Ovary (tissue), 3 donors: ENCODE measurements around the gene GABBR1.

Experiments
- EP300 ChIP-seq: sonication (generic); formaldehyde crosslinking; IDR thresholded peaks from one replicate; pipeline ENCODE4 v1.6.1; 2017; ENCODE audit warnings: antibody characterized with exemption
- POLR2A ChIP-seq: fragments of 450-650 bp; IDR thresholded peaks from one replicate; pipeline ENCODE4 v1.6.1; 2017; ENCODE audit warnings: antibody characterized with exemption, mild to moderate bottlenecking, moderate library complexity
- TF ChIP-seq, protein P1 (sequence below), 3 donors: fragments of 450-650 bp in 2 of 3; fragments of 200-600 bp in 1 of 3; IDR thresholded peaks; one replicate each; pipeline versions ENCODE4 v1.5.1 to v1.8.0; 2016 to 2022; ENCODE audit warnings: antibody characterized with exemption in 3 of 3, mild to moderate bottlenecking in 1 of 3
- donor health status: DM: no; HTN: no; CAD: no.

DNA sequence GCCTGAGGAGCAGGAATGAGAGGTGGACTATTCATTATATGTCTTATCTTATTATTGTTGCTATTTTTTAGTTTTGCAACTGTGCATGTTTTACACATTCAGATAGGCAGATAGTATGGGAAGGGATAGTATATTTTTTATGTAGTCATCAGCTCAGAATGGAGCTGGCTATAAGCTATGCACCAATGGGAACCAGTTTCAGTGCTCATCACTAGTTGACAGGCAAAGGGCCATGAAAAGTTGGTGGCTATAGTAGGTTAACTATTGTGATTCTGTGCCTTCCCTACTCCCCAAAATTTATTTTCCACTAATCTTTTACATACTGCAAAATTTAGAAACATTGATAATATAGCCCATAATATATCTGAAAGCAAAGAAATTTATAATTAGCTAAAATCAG lies 68.1 kb downstream of the GABBR1 start:
- TF ChIP-seq EP300 (no peak), POLR2A (no peak)
- TF ChIP-seq, protein P1, sequence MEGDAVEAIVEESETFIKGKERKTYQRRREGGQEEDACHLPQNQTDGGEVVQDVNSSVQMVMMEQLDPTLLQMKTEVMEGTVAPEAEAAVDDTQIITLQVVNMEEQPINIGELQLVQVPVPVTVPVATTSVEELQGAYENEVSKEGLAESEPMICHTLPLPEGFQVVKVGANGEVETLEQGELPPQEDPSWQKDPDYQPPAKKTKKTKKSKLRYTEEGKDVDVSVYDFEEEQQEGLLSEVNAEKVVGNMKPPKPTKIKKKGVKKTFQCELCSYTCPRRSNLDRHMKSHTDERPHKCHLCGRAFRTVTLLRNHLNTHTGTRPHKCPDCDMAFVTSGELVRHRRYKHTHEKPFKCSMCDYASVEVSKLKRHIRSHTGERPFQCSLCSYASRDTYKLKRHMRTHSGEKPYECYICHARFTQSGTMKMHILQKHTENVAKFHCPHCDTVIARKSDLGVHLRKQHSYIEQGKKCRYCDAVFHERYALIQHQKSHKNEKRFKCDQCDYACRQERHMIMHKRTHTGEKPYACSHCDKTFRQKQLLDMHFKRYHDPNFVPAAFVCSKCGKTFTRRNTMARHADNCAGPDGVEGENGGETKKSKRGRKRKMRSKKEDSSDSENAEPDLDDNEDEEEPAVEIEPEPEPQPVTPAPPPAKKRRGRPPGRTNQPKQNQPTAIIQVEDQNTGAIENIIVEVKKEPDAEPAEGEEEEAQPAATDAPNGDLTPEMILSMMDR (IDR thresholded peaks at IDR 0.05): no peak
